H9 (cell line): ENCODE measurements around the gene ATP6V1C2. TPM values are rescaled to one million over a fixed set of nuclear protein-coding genes. Genes with fewer than 3 reads are reported as not detected.
"Not testable (repeated sequence)": the region's sequence is repeated elsewhere in the genome, so short reads cannot be mapped to it uniquely, and the experiment has no call there.

Experiments used
- DNase-seq: peaks from one replicate; pipeline ENCODE4 v3.0.0-alpha.2; 2017
- H2AFZ ChIP-seq: one replicate; pipeline ENCODE4 v1.6.1; 2013; ENCODE audit warnings: mild to moderate bottlenecking, low read length, control low read depth, moderate library complexity
- H2AK5ac ChIP-seq: 2 replicates; pipeline ENCODE4 v1.6.1; 2013; ENCODE audit warnings: low read length, control low read depth, mixed read lengths; ENCODE audit not compliant: insufficient read length
- H2BK120ac ChIP-seq: one replicate; pipeline ENCODE4 v1.6.1; 2013; ENCODE audit warnings: low read depth, mild to moderate bottlenecking, low read length, control low read depth, inconsistent platforms; ENCODE audit not compliant: poor library complexity, severe bottlenecking
- H2BK12ac ChIP-seq: 2 replicates; pipeline ENCODE4 v1.6.1; 2013; ENCODE audit warnings: low read length, control low read depth, mixed read lengths, low read depth; ENCODE audit not compliant: insufficient read length
- H2BK15ac ChIP-seq: 2 replicates; pipeline ENCODE4 v1.6.1; 2013; ENCODE audit warnings: low read depth, low read length, control low read depth
- H2BK20ac ChIP-seq: one replicate; pipeline ENCODE4 v1.6.1; 2013; ENCODE audit warnings: low read depth, mild to moderate bottlenecking, low read length, control low read depth, inconsistent platforms; ENCODE audit not compliant: poor library complexity, severe bottlenecking
- H2BK5ac ChIP-seq: 2 replicates; pipeline ENCODE4 v1.6.1; 2013; ENCODE audit warnings: low read length, control low read depth, mixed read lengths; ENCODE audit not compliant: insufficient read length
- H3K14ac ChIP-seq: 2 replicates; pipeline ENCODE4 v1.6.1; 2013; ENCODE audit warnings: low read length, control low read depth; ENCODE audit not compliant: insufficient read depth
- H3K18ac ChIP-seq: 2 replicates; pipeline ENCODE4 v1.6.1; 2013; ENCODE audit warnings: low read depth, mild to moderate bottlenecking, mixed read lengths, low read length, control low read depth; ENCODE audit not compliant: insufficient read length
- H3K23ac ChIP-seq: 2 replicates; pipeline ENCODE4 v1.6.1; 2013; ENCODE audit warnings: low read length, control low read depth, mixed read lengths, low read depth; ENCODE audit not compliant: insufficient read length
- H3K23me2 ChIP-seq: 2 replicates; pipeline ENCODE4 v1.6.1; 2013; ENCODE audit warnings: low read depth, mild to moderate bottlenecking, mixed read lengths, low read length, control low read depth; ENCODE audit not compliant: insufficient read length, poor library complexity, severe bottlenecking
- H3K27ac ChIP-seq: 2 replicates; pipeline ENCODE4 v1.5.1; 2013; ENCODE audit warnings: low read length, control low read depth, mixed read lengths, low read depth; ENCODE audit not compliant: insufficient read length
- H3K27me3 ChIP-seq: 2 replicates; pipeline ENCODE4 v1.6.1; 2013; ENCODE audit warnings: low read length, control low read depth, inconsistent platforms; ENCODE audit not compliant: insufficient read depth
- H3K4ac ChIP-seq: 2 replicates; pipeline ENCODE4 v1.6.1; 2013; ENCODE audit warnings: low read depth, mild to moderate bottlenecking, control low read depth, inconsistent platforms, low read length, moderate library complexity
- H3K4me1 ChIP-seq: 2 replicates; pipeline ENCODE4 v1.6.1; 2013; ENCODE audit warnings: low read length, control low read depth, inconsistent platforms; ENCODE audit not compliant: insufficient read depth
- H3K4me2 ChIP-seq: 2 replicates; pipeline ENCODE4 v1.6.1; 2013; ENCODE audit warnings: low read length, control low read depth, mixed read lengths; ENCODE audit not compliant: insufficient read length, insufficient read depth
- H3K56ac ChIP-seq: 2 replicates; pipeline ENCODE4 v1.6.1; 2013; ENCODE audit warnings: low read depth, mild to moderate bottlenecking, mixed read lengths, low read length, control low read depth; ENCODE audit not compliant: insufficient read length
- H3K79me1 ChIP-seq: 2 replicates; pipeline ENCODE4 v1.6.1; 2013; ENCODE audit warnings: low read depth, mild to moderate bottlenecking, moderate library complexity, low read length, control low read depth, inconsistent platforms; ENCODE audit not compliant: insufficient read depth, poor library complexity, severe bottlenecking
- H3K79me2 ChIP-seq: 2 replicates; pipeline ENCODE4 v1.6.1; 2013; ENCODE audit warnings: low read length, control low read depth, inconsistent platforms; ENCODE audit not compliant: insufficient read depth
- H3K9ac ChIP-seq: 2 replicates; pipeline ENCODE4 v1.6.1; 2013; ENCODE audit warnings: low read length, control low read depth, mixed read lengths; ENCODE audit not compliant: insufficient read length; ENCODE audit errors: extremely low read depth
- H3K9me3 ChIP-seq: one replicate; pipeline ENCODE4 v1.6.1; 2013; ENCODE audit warnings: low read depth, low read length, inconsistent platforms; ENCODE audit not compliant: control insufficient read depth
- H3T11ph ChIP-seq: one replicate; pipeline ENCODE4 v1.6.1; 2013; ENCODE audit warnings: mild to moderate bottlenecking, low read length, control low read depth, inconsistent platforms
- H4K20me1 ChIP-seq: one replicate; pipeline ENCODE4 v1.6.1; 2013; ENCODE audit not compliant: control insufficient read depth, insufficient read length, insufficient read depth
- H4K5ac ChIP-seq: 2 replicates; pipeline ENCODE4 v1.6.1; 2013; ENCODE audit warnings: low read depth, mild to moderate bottlenecking, mixed read lengths, low read length, control low read depth; ENCODE audit not compliant: insufficient read length
- H4K8ac ChIP-seq: replicated peaks from 2 replicates; pipeline ENCODE4 v1.6.1; 2013; ENCODE audit warnings: low read length, control low read depth, mixed read lengths, low read depth; ENCODE audit not compliant: insufficient read length
- H4K91ac ChIP-seq: 2 replicates; pipeline ENCODE4 v1.6.1; 2013; ENCODE audit warnings: low read depth, mild to moderate bottlenecking, moderate library complexity, mixed read lengths, low read length, control low read depth; ENCODE audit not compliant: insufficient read length
- H3K27ac Mint-ChIP-seq, 3 experiments: 2 replicates in 2 of 3; 3 replicates in 1 of 3; pipeline ENCODE4 v1.8.0; 2020 to 2021; ENCODE audit warnings: mixed read lengths in 3 of 3, mild to moderate bottlenecking in 1 of 3, moderate library complexity in 1 of 3
- H3K27me3 Mint-ChIP-seq: 2 replicates; pipeline ENCODE4 v1.8.0; 2021; ENCODE audit warnings: low read depth, mild to moderate bottlenecking, moderate library complexity, mixed read lengths
- H3K36me3 Mint-ChIP-seq, 3 experiments: 2 replicates in 2 of 3; 3 replicates in 1 of 3; pipeline ENCODE4 v1.8.0; 2020 to 2021; ENCODE audit warnings: low read depth in 3 of 3, mixed read lengths in 3 of 3; ENCODE audit not compliant: insufficient read depth in 1 of 3
- H3K4me1 Mint-ChIP-seq, 2 experiments: 2 replicates each; pipeline ENCODE4 v1.8.0; 2020; ENCODE audit warnings: mixed read lengths in 2 of 2
- H3K4me3 Mint-ChIP-seq, 2 experiments: 2 replicates in 1 of 2; 3 replicates in 1 of 2; pipeline ENCODE4 v1.8.0; 2020 to 2021; ENCODE audit warnings: mild to moderate bottlenecking in 2 of 2, mixed read lengths in 2 of 2, moderate library complexity in 1 of 2
- H3K9me3 Mint-ChIP-seq, 2 experiments: 2 replicates in 1 of 2; 3 replicates in 1 of 2; pipeline ENCODE4 v1.8.0; 2020; ENCODE audit warnings: mild to moderate bottlenecking in 2 of 2, mixed read lengths in 2 of 2, moderate library complexity in 1 of 2
- WGBS: extraction: QIAGEN DNeasy Blood & Tissue Kit; methylation state at CpG from one replicate; pipeline ENCODE4 v1.1.7; 2013; ENCODE audit warnings: missing lambda C conversion rate, low lambda C conversion rate, mixed read lengths; ENCODE audit not compliant: insufficient read length; ENCODE audit errors: extremely low coverage; 5-methylcytosine and 5-hydroxymethylcytosine counted together
- total RNA-seq: library from RNA; stranded (reverse); gene quantifications from 2 replicates; pipeline ENCODE4 v1.2.1, GENCODE V29; 2021
- TF ChIP-seq, protein P1 (sequence below): fragments of 200-600 bp; sonication (generic); conservative IDR thresholded peaks from 3 replicates; pipeline ENCODE4 v1.8.0; 2021; ENCODE audit warnings: antibody characterized with exemption, mild to moderate bottlenecking

Gene ATP6V1C2
- total RNA-seq, 1 experiment from 2014 or later: 1.2 TPM

DNA sequence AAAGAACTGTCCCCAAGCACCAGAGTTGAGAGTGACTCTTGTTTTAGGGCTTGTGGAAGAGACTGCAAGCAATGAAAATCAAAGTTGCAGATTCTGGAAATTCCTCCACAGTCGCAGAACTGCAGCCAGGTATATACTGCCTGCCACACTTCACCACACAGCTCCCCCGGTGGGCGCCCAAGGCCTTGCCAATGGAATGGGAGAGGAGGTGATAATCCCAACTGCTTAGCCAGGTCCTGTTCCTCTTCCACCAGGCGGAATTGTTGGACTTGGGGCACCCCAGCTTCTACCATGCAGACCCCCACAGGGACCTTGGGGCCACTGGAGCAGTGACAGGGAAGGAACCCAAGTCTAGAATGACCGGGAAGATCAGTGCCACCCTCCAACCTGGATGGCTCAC, 96.0 kb downstream of the ATP6V1C2 start:
- H4K91ac ChIP-seq: no peak overlapping the region
- no peak overlapping the region for H3K56ac ChIP-seq
- H3K79me2 ChIP-seq: no peaks in the 10 kb centered on the region
- H4K8ac ChIP-seq: no peak overlapping the region
- no peaks in the 10 kb centered on the region for H3K9me3 Mint-ChIP-seq
- no peak overlapping the region for H2AFZ ChIP-seq
- no peak overlapping the region for H3K18ac ChIP-seq
- H3K79me1 ChIP-seq: no peaks in the 10 kb centered on the region
- H4K5ac ChIP-seq: no peak overlapping the region
- H3K4me3 Mint-ChIP-seq: no peak overlapping the region
- H3K4me2 ChIP-seq: no peak overlapping the region
- H3K9ac ChIP-seq: no peak overlapping the region
- H2BK12ac ChIP-seq: no peak overlapping the region
- peaks cover 3% of the 10 kb centered on the region for H3K23me2 ChIP-seq
- H2AK5ac ChIP-seq: no peak overlapping the region
- H3K4me1 ChIP-seq: no peaks in the 10 kb centered on the region; the same call in 1 of the 2 replicates
- peaks cover 5% of the 10 kb centered on the region for H3K27me3 Mint-ChIP-seq
- no peak overlapping the region for H3K23ac ChIP-seq
- H3K4me1 Mint-ChIP-seq: peaks cover 16% of the 10 kb centered on the region in 2 experiments
- no peaks in the 10 kb centered on the region for H4K20me1 ChIP-seq
- H3K14ac ChIP-seq: no peak overlapping the region
- no peak overlapping the region for H3T11ph ChIP-seq
- no peaks in the 10 kb centered on the region for H3K27me3 ChIP-seq
- no peaks in the 10 kb centered on the region; a peak in 1 of 7 replicates for H3K36me3 Mint-ChIP-seq
- no CpG with 5 or more reads among the region's 5 CpGs for WGBS
- H3K4ac ChIP-seq: no peak overlapping the region
- no peak overlapping the region for H2BK20ac ChIP-seq
- DNase-seq: peak; percentile 80
- H2BK120ac ChIP-seq: no peak overlapping the region
- H2BK5ac ChIP-seq: no peak overlapping the region
- TF ChIP-seq, protein P1, sequence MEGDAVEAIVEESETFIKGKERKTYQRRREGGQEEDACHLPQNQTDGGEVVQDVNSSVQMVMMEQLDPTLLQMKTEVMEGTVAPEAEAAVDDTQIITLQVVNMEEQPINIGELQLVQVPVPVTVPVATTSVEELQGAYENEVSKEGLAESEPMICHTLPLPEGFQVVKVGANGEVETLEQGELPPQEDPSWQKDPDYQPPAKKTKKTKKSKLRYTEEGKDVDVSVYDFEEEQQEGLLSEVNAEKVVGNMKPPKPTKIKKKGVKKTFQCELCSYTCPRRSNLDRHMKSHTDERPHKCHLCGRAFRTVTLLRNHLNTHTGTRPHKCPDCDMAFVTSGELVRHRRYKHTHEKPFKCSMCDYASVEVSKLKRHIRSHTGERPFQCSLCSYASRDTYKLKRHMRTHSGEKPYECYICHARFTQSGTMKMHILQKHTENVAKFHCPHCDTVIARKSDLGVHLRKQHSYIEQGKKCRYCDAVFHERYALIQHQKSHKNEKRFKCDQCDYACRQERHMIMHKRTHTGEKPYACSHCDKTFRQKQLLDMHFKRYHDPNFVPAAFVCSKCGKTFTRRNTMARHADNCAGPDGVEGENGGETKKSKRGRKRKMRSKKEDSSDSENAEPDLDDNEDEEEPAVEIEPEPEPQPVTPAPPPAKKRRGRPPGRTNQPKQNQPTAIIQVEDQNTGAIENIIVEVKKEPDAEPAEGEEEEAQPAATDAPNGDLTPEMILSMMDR: peak; percentile 75
- H2BK15ac ChIP-seq: no peak overlapping the region
- H3K9me3 ChIP-seq: no peaks in the 10 kb centered on the region
- no peak overlapping the region for H3K27ac Mint-ChIP-seq
- no peak overlapping the region for H3K27ac ChIP-seq

GRCh38 chr2:10818305-10818704, 96.9 kb downstream of the ATP6V1C2 start:
- not testable (repeated sequence) for H3K79me2 ChIP-seq, H3K27me3 Mint-ChIP-seq, H2BK20ac ChIP-seq, H4K8ac ChIP-seq, H3K4ac ChIP-seq, H4K20me1 ChIP-seq, H2AFZ ChIP-seq, H2AK5ac ChIP-seq, H2BK5ac ChIP-seq, H3K23ac ChIP-seq, H3K18ac ChIP-seq, H3K36me3 Mint-ChIP-seq, H4K91ac ChIP-seq, DNase-seq, H2BK120ac ChIP-seq, H3T11ph ChIP-seq, H2BK12ac ChIP-seq, H3K56ac ChIP-seq, H3K9ac ChIP-seq, H3K27ac ChIP-seq, H3K9me3 ChIP-seq, H4K5ac ChIP-seq, H3K4me1 ChIP-seq, H2BK15ac ChIP-seq, H3K9me3 Mint-ChIP-seq, H3K14ac ChIP-seq, H3K4me2 ChIP-seq, H3K79me1 ChIP-seq, H3K4me3 Mint-ChIP-seq, H3K23me2 ChIP-seq, H3K27ac Mint-ChIP-seq, H3K27me3 ChIP-seq
- no CpG with 5 or more reads among the region's 3 CpGs for WGBS
- peaks cover 13 to 16% of the 10 kb centered on the region in 2 experiments for H3K4me1 Mint-ChIP-seq
